ENCODE data around the gene ETV1.

- TF ChIP-seq SP1 (IDR thresholded peaks at IDR 0.05) (no peak), REST (IDR thresholded peaks at IDR 0.05) (no peak)
Measured at GRCh38 chr7:13879994-13880686, 109.3 kb downstream of the ETV1 start.

All from liver (tissue), 2 donors.